ENCODE results near the gene ACACA.

ACACA gene

GRCh38 chr17:37340804-37341203, 65.8 kb downstream of the ACACA start:
- TF ChIP-seq ZNF274 (IDR thresholded peaks at IDR 0.05; ENCODE audit: low read depth, low read length), result no peak
- no peak overlapping the region for H3K4me3 ChIP-seq (ENCODE audit: low read length)

GRCh38 chr17:37339321-37339720, 67.3 kb downstream of the ACACA start:
- no peak overlapping the region for H3K4me3 ChIP-seq (ENCODE audit: low read length)
- no peak for TF ChIP-seq ZNF274 (IDR thresholded peaks at IDR 0.05; ENCODE audit: low read depth, low read length)

DNA sequence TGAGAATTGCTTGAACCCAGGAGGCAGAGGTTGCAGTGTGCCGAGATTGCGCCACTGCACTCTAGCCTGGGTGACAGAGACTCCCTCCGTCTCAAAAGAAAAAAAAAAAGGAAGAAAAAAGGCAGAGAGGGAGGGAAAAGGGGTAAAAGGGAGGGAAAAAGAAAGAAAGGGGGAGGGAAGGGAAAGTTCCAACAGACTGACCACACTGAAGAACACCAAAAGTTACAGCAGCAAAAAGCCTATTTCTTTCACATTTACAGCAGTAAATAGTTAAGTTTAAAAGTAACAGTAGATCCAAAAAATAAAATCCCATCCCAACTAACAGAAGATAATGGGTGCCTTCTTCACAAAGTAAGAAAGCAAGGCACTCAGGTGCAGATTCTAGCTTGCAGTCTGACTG, 67.8 kb downstream of the ACACA start:
- no peak for TF ChIP-seq ZNF274 (IDR thresholded peaks at IDR 0.05; ENCODE audit: low read depth, low read length)
- H3K4me3 ChIP-seq (ENCODE audit: low read length), result no peak overlapping the region

DNA sequence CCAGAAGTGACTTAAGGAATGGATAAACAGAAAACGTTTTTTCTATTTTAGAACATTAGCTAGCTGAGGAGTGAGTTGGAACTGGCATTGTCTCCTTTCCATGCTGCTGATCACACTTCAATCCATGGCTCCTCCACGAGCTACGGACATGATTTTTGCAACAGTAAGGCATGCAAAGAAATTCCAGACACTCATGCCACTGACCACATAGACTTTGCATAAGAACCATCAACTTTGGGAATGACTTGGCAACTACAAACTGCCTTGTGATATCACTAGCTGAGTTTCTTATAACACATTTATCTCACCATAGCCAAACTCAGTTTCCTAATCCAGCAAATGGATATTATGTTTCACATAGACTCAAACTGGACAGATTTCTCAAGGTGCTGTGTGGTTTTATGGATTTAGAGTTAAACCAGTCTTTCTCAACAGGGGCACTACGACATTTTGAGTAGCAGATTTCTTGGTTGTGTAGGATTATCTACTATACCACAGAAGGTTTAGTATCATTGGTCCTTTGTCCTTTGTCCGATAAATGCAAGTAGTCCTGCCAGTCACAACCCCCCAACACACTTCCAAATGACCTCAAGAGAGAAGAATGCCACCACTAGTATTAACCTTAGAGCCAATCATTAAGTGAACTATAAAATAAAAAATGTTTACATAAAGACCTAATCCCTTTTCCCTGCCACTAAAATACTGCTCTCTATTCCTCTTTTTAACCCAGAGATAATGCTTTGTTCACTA, 79.1 kb downstream of the ACACA start:
- H3K4me3 ChIP-seq (ENCODE audit: low read length), result no peak overlapping the region
- TF ChIP-seq ZNF274 (IDR thresholded peaks at IDR 0.05; ENCODE audit: low read depth, low read length), result no peak

DNA sequence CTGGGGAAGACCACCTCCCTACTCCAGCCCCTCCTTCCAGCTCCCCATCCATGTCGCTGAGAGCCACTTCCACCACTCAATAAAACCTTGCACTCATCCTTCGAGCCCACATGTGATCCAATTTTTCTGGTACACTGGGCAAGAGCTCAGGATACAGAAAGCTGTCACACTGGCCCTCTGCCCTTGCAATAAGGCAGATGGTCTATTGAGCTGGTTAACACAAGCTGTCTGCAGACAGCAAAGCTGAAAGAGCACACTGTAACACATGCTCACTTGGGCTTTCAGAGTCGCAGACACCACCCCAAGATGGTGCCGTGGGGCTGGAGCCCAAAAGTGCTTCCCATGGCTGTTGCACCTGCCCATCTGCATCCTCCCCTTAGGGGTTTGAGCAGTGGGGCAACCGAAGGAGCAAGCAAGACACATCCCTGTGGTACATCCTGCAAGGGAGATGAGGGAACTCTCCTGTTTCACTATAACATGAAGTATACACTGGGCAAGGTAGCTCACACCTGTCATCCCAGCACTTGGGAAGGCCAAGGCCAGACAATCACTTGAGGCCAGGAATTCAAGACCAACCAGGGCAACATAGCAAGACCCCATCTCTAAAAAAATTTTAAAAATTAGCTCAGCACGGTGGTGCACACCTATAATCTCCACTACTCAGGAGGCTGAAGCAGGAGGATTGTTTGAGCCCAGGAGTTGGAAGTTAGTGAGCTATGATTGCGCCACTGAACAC, 83.6 kb downstream of the ACACA start:
- H3K4me3 ChIP-seq (ENCODE audit: low read length), result no peak overlapping the region
- no peak for TF ChIP-seq ZNF274 (IDR thresholded peaks at IDR 0.05; ENCODE audit: low read depth, low read length)

- H3K4me3 ChIP-seq (ENCODE audit: low read length), result no peak overlapping the region
- TF ChIP-seq ZNF274 (IDR thresholded peaks at IDR 0.05; ENCODE audit: low read depth, low read length), result no peak
These were observed 84.5 kb downstream of the ACACA start for GRCh38 chr17:37322106-37322505.

- no peak overlapping the region for H3K4me3 ChIP-seq (ENCODE audit: low read length)
- no peak for TF ChIP-seq ZNF274 (IDR thresholded peaks at IDR 0.05; ENCODE audit: low read depth, low read length)
These were observed 87.6 kb downstream of the ACACA start for GRCh38 chr17:37318931-37319594.

GRCh38 chr17:37317867-37318266, 88.8 kb downstream of the ACACA start:
- TF ChIP-seq ZNF274 (IDR thresholded peaks at IDR 0.05; ENCODE audit: low read depth, low read length), result no peak
- no peak overlapping the region for H3K4me3 ChIP-seq (ENCODE audit: low read length)

- H3K4me3 ChIP-seq (ENCODE audit: low read length), result no peak overlapping the region
- TF ChIP-seq ZNF274 (IDR thresholded peaks at IDR 0.05; ENCODE audit: low read depth, low read length), result no peak
These were observed 91.0 kb downstream of the ACACA start for GRCh38 chr17:37315601-37316000.

- TF ChIP-seq ZNF274 (IDR thresholded peaks at IDR 0.05; ENCODE audit: low read depth, low read length), result no peak
- H3K4me3 ChIP-seq (ENCODE audit: low read length), result no peak overlapping the region
These were observed 94.3 kb downstream of the ACACA start for GRCh38 chr17:37312137-37312923.

DNA sequence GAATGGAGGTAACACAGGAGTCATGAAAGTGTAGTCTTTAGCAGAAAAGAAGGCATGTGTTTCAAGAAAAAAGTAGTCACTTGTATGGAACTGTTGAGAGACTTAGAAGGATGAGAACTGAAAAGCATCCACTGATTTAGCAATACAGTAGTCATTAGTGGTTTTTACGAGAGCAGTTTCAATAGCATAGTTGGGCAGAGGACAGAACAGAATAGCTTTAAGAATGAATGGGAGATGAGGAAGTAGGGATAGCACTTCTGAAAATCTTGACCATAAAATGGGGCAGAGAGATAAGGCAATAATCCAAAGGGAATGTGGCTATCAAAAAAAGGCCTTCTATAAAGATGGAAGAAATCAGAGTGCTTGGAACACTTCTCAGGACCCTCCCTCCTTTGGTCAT, 95.7 kb downstream of the ACACA start:
- no peak overlapping the region for H3K4me3 ChIP-seq (ENCODE audit: low read length)
- TF ChIP-seq ZNF274 (IDR thresholded peaks at IDR 0.05; ENCODE audit: low read depth, low read length), result no peak

DNA sequence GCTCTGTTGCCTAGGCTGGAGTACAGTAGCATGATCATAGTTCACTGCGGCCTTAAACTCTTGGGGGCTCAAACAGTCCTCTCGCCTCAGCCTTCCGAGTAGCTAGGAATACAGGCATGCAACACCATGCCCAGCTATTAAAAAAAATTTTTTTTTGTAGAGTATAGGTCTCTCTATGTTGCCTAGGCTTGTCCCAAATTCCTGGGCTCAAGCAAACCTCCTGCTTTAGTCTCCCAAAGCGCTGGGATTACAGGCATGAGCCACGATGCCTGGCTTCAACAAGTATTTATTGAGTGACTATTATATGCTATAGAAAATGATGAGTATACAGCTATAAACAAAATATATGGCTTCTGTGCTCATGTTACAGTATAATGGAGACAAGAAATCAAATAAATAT, 97.6 kb downstream of the ACACA start:
- no peak for TF ChIP-seq ZNF274 (IDR thresholded peaks at IDR 0.05; ENCODE audit: low read depth, low read length)

GRCh38 chr17:37305406-37305905, 101.2 kb downstream of the ACACA start:
- TF ChIP-seq ZNF274 (IDR thresholded peaks at IDR 0.05; ENCODE audit: low read depth, low read length), result no peak

More for the DNA sequence above, 97.6 kb downstream of the ACACA start:
- no peak overlapping the region for H3K4me3 ChIP-seq (ENCODE audit: low read length)

GRCh38 chr17:37301288-37301687, 105.3 kb downstream of the ACACA start:
- TF ChIP-seq ZNF274 (IDR thresholded peaks at IDR 0.05; ENCODE audit: low read depth, low read length), result no peak
- H3K4me3 ChIP-seq (ENCODE audit: low read length), result no peak overlapping the region

More at GRCh38 chr17:37305406-37305905, 101.2 kb downstream of the ACACA start:
- no peak overlapping the region for H3K4me3 ChIP-seq (ENCODE audit: low read length)
